Measurements from ENCODE around the gene MAP4K4.

- TF ChIP-seq CTCF (conservative IDR thresholded peaks at IDR 0.05): no peak
- no peak for TF ChIP-seq ZFX (IDR thresholded peaks at IDR 0.05)
Measured at GRCh38 chr2:101698844-101699754, 1.6 kb downstream of the MAP4K4 start.

Measured in C4-2B (cell line).